Inferior parietal cortex (tissue), 1 donor: Measurements from ENCODE around the gene USP34.
"Not testable (repeated sequence)": the region's sequence is repeated elsewhere in the genome, so short reads cannot be mapped to it uniquely, and the experiment has no call there.

Experiments
- DNase-seq: peaks from one replicate; pipeline ENCODE4 v3.0.0-alpha.2; 2016; ENCODE audit errors: extremely low spot score

USP34 gene

GRCh38 chr2:61463769-61464475, 7.0 kb downstream of the USP34 start:
- DNase-seq = no peak

- DNase-seq = no peak
Measured at GRCh38 chr2:61461404-61461803, 9.5 kb downstream of the USP34 start.

GRCh38 chr2:61460163-61460562, 10.7 kb downstream of the USP34 start:
- DNase-seq = no peak

GRCh38 chr2:61456746-61457420, 14.0 kb downstream of the USP34 start:
- DNase-seq = no peak

- DNase-seq = no peak
Measured at GRCh38 chr2:61456070-61456745, 14.7 kb downstream of the USP34 start.

GRCh38 chr2:61454972-61455371, 15.9 kb downstream of the USP34 start:
- DNase-seq = not testable (repeated sequence)

- DNase-seq = no peak
Measured at GRCh38 chr2:61454383-61454782, 16.5 kb downstream of the USP34 start.

GRCh38 chr2:61452392-61452791, 18.5 kb downstream of the USP34 start:
- no peak for DNase-seq

GRCh38 chr2:61451178-61451577, 19.7 kb downstream of the USP34 start:
- DNase-seq = no peak

GRCh38 chr2:61450144-61450543, 20.7 kb downstream of the USP34 start:
- DNase-seq = no peak

GRCh38 chr2:61448229-61448628, 22.7 kb downstream of the USP34 start:
- no peak for DNase-seq

- DNase-seq = not testable (repeated sequence)
Measured at GRCh38 chr2:61446971-61447370, 23.9 kb downstream of the USP34 start.

- DNase-seq = no peak
Measured at GRCh38 chr2:61443342-61444041, 27.4 kb downstream of the USP34 start.

GRCh38 chr2:61439241-61440002, 31.5 kb downstream of the USP34 start:
- no peak for DNase-seq

- DNase-seq = no peak
Measured at GRCh38 chr2:61438670-61439069, 32.2 kb downstream of the USP34 start.

- no peak for DNase-seq
Measured at GRCh38 chr2:61437170-61437569, 33.7 kb downstream of the USP34 start.

GRCh38 chr2:61436092-61436491, 34.8 kb downstream of the USP34 start:
- DNase-seq = no peak

GRCh38 chr2:61435291-61435690, 35.6 kb downstream of the USP34 start:
- no peak for DNase-seq

- no peak for DNase-seq
Measured at GRCh38 chr2:61434314-61434713, 36.6 kb downstream of the USP34 start.

- DNase-seq = no peak
Measured at GRCh38 chr2:61433606-61434005, 37.3 kb downstream of the USP34 start.

GRCh38 chr2:61432990-61433389, 37.9 kb downstream of the USP34 start:
- DNase-seq = no peak

- DNase-seq = no peak
Measured at GRCh38 chr2:61431345-61431744, 39.5 kb downstream of the USP34 start.
